GM21619 (cell line): ENCODE measurements around the gene TAPBPL.
A peak's percentile ranks its signal among the peaks of the same experiment; 100 is the strongest.
"Not testable (repeated sequence)": the region's sequence is repeated elsewhere in the genome, so short reads cannot be mapped to it uniquely, and the experiment has no call there.

Experiments
- ATAC-seq: cut with Tn5 transposase; IDR thresholded peaks from one replicate; pipeline ENCODE4 v1.9.1; 2021; ENCODE audit not compliant: unreplicated experiment

TAPBPL gene, protein sequence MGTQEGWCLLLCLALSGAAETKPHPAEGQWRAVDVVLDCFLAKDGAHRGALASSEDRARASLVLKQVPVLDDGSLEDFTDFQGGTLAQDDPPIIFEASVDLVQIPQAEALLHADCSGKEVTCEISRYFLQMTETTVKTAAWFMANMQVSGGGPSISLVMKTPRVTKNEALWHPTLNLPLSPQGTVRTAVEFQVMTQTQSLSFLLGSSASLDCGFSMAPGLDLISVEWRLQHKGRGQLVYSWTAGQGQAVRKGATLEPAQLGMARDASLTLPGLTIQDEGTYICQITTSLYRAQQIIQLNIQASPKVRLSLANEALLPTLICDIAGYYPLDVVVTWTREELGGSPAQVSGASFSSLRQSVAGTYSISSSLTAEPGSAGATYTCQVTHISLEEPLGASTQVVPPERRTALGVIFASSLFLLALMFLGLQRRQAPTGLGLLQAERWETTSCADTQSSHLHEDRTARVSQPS

DNA sequence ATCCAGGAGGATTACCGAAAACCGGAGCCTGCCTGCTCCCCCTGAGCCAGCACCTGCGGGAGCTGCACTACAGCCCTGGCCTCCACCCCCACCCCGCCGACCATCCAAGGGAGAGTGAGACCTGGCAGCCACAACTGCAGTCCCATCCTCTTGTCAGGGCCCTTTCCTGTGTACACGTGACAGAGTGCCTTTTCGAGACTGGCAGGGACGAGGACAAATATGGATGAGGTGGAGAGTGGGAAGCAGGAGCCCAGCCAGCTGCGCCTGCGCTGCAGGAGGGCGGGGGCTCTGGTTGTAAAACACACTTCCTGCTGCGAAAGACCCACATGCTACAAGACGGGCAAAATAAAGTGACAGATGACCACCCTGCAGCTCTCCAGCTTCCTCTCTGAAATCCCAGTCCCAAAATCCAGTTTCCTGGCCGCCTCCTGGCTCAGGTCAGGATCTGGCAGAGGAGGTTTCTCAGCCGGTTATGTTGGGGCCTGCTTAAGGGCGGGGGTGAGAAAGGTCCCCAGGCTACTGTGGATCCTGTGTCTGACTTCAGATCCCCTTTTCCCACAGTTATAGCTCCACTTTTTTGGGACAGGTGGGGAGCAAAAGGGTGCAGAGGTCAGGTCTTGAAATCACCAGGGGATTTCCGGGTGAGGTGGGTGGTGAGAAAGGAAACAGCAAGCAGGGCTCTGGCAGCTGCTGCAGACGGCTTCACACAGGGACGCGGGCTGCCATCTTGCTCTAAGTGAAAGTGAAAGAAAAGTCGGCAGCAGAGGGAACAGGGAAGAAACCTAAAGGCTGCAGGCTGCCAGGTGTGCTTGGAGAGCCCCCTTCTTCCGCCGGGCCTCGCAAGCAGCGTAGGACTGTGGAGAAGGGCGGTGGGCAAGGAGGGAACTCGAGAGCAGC is at the start of gene TAPBPL:
Gene TAPBPL, plus strand, starts transcription at position 695 of the 897 bp plus-strand sequence. CDS start 207 bp downstream, outside the sequence.
- ATAC-seq: peak; percentile 63

DNA sequence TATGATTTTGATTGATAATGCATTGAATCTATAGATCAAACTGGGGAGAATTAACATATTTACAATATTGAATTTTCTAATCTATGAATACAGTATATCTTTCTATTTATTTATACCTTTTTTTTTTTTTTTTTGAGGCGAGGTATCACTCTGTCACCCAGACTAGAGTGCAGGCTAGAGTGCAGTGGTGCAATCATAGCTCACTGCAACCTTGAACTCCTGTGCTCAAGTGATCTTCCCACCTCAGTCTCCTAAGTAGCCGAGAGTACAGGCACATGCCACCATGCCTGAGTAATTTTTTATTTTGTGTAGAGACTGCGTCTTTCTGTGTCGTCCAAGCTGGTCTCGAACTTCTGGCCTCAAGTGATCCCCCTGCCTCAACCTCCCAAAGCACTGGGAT is 47.5 kb upstream of the TAPBPL start:
- no peak for ATAC-seq

GRCh38 chr12:6405963-6406362 is 45.9 kb upstream of the TAPBPL start:
- ATAC-seq: no peak

- no peak for ATAC-seq
Measured at GRCh38 chr12:6407236-6407954, 44.4 kb upstream of the TAPBPL start.

- ATAC-seq: no peak
Measured at GRCh38 chr12:6416596-6416995, 35.2 kb upstream of the TAPBPL start.

DNA sequence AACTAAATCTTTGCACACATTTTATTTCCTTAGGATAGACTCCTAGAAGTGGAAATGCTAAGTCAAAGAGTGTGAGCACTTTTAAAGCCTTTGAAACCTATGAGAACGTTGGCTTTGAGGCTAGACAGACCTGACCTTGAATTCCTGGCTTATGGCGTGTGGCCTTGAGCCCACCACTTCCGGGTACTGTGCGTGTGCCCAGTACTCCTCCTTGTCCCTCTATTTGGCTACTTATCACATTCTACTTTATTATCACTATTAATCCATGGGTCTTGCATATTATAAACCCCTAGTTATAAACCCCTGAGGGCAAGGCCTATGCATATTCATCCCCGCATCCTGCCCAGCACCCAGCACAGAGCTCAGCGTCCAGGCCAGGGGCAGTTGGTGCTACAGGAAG is 33.0 kb upstream of the TAPBPL start:
- ATAC-seq: no peak

DNA sequence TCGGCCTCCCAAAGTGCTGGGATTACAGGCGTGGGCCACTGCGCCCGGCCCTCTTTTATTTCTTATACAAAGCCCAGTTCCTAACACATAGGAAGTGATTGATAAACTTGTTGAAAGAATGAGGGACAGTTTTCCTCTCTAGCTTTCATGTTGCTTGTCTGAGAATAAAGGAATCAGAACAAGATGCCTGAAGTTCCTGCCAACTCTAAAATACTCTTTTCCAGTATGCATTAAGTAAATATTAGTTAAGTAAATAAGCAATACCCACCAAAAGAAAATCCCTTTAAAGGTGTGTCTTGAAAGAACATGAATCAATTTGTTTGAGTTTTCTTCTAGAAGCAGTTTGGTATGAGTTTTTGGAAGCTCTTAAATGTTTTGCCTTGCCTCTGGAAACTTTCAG is 31.5 kb upstream of the TAPBPL start:
- ATAC-seq: no peak

GRCh38 chr12:6423267-6424007 is 28.4 kb upstream of the TAPBPL start:
- ATAC-seq: no peak

- no peak for ATAC-seq
Measured at GRCh38 chr12:6424008-6424347, 27.9 kb upstream of the TAPBPL start.

- no peak for ATAC-seq
Measured at GRCh38 chr12:6424866-6425265, 27.0 kb upstream of the TAPBPL start.

GRCh38 chr12:6425590-6426531 is 26.0 kb upstream of the TAPBPL start:
- no peak for ATAC-seq

DNA sequence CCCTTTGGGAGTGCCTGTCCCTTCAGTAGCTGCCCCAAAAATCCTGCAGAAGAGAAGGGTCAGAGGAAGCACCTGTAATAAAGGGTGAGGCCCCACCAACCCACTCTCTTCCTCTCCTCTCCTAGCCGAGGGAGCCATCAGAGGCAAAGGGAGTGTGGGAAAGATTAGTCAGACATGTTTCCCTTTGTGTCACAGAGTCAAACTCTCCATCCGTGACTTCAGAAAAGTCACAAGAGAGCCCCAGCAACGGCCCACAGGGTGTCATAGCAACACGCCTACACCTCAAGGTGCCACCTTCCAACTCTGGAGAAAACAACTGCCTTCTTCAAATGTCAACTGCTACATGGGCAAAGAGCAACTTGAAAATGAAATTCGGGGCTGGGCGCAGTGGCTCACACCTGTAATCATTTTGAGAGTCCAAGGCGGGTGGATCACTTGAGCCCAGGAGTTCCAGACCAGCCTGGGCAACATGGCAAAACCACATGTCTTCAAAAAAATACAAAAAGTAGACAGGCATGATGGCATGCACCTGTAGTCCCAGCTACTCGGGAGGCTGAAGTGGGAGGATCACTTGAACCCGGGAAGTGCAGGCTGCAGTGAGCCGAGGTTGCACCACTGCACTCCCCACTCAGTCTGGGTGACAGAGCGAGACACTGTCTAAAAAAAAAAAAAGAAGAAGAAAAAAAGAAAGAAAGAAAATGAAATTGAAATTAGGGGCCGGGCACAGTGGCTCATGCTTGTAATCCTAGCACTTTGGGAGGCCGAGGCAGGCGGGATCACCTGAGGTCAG is 24.8 kb upstream of the TAPBPL start:
- ATAC-seq: peak; percentile 49

GRCh38 chr12:6427796-6428195 is 24.0 kb upstream of the TAPBPL start:
- ATAC-seq: not testable (repeated sequence)

DNA sequence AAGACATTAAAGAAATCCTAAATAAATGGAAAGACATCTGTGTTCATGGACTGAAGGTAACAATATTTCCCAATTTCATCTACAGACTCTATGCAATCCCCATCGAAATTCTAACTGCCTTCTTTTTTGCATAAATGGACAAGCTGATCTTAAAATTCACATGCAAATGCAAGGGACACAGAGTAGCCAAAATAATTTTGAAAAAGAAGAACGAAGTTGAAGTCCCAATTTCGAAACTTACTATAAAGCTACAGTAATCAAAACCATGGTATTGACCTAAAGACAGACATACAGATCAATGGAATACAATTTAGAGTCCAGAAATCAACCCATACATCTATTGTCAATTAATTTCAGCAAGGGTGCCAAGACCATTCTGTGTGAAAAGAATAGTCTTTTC is 23.5 kb upstream of the TAPBPL start:
- no peak for ATAC-seq

DNA sequence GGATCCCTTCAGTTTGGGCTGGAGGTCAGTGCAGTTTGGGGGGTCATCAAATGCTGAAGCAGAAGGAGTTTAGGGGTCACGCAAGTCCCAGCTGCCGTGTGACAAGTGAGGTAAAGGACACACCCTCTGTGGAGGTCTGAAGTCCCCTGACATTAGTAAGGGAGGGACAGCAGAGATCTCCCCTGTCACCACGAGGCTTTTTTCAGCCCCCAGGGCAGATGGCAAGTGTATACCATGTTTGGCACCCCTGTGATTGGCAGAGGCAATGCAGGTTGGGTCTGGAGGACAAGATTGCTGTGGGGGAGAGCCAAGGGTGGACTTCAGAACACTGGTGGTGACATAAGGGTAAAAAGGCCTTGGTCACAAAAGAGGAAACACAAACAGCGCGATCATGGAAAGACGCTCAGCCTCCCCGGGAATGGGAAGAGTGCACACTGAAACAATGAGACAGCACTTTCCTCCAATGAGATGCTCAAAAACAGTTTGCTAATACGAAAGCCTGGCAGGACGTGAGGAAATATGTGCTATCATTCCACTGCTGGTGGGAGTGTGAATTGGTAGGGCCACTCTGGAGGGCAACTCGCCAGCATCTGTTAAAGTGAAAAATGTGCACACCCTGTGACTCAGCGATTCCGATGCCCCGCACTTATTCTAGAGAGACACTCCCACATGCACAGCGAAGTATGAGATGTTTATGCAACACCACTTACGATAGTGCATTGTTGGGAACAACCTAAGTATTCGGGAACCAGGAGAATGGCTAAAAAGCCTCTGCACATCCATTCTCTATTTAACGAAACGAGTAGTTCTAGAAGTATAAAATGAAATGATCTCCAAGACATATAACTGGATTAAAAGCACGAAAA is 21.5 kb upstream of the TAPBPL start:
- no peak for ATAC-seq

GRCh38 chr12:6432991-6433390 is 18.9 kb upstream of the TAPBPL start:
- no peak for ATAC-seq

DNA sequence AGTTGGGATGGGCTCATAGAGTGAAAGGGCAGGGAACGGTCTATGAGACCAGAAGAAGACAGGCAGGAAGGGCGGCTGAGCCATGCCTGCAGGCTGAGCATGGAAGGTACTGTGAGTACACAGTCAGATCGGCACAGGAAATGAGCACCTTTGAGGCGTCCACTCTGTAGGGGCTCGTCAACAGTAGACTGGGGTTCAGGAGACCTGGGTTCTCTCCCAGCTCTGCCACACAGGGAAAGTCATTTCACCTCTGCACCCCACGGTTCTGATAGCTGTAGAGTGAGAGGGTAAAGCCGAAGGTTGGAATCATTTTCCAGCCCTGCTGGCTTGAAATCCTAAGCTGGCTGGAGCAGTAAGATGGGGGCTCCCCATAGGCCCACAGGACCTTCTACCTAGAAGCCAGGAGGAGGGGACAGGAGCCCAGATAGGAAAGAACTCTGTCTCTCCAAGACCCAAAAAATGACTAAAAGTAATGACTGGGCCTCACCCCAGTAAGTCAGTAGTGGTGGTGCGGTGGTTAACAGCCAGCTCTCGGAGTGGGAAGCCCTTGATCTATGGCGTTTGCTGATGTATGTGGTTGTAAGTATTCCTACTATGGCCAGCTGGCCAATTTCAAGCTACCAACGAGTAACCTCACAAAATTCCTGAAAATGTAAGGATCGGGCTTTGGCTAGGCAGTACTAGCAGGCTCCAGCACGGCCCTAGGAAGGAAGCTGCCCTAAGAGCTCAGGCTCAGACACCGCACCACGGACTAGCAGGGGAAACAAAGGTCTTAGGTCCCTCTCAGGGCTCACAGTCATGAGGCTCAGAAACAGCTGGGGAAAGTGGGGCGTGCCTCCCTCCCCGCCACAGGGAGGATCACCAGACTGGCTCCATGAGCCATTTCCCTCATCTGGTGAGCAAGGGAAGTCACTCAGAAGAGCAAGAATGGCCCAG is 17.4 kb upstream of the TAPBPL start:
- ATAC-seq: no peak
